ENCODE results near the gene IL17REL. TPM values are rescaled to one million over a fixed set of nuclear protein-coding genes. Genes with fewer than 3 reads are reported as not detected.
A peak's percentile ranks its signal among the peaks of the same experiment; 100 is the strongest.

The IL17REL gene
- total RNA-seq, 1 experiment from 2014 or later: 0.24 TPM

GRCh38 chr22:50030297-50031188 is 18.0 kb upstream of the IL17REL start:
- H3K36me3 Mint-ChIP-seq: no peaks in the 10 kb centered on the region
- no peaks in the 10 kb centered on the region for H3K4me1 Mint-ChIP-seq
- H3K27ac Mint-ChIP-seq: no peak overlapping the region
- no peaks in the 10 kb centered on the region for H3K9me3 Mint-ChIP-seq
- DNase-seq (ENCODE audit: low spot score) (peak; percentile 93), ATAC-seq (peak; percentile 93)
- H3K4me3 Mint-ChIP-seq: no peak overlapping the region
- H3K27me3 Mint-ChIP-seq (ENCODE audit: low read depth): peaks cover 20% of the 10 kb centered on the region
- CTCF ChIA-PET: interaction anchor here (0.5 to 3.2 kb wide), 74 partner anchors 11 to 657 kb away, joined by 3 to 75 read pairs (median 5); partner anchors contain the start of genes ALG12, CRELD2, IL17REL and MLC1
- POLR2A ChIA-PET: interaction anchor here (0.5 to 1.0 kb wide), 2 partner anchors 100 to 294 kb away, joined by 4 to 8 read pairs; no protein-coding TSS in a partner anchor
- peak; percentile 66; the same call in 1 of the 2 replicates for TF ChIP-seq ESRRA (CRISPR knock-in tag; IDR thresholded peaks at IDR 0.05; ENCODE audit: borderline replicate concordance)
- no peak for TF ChIP-seq ERG (CRISPR knock-in tag; IDR thresholded peaks at IDR 0.05)
- TF ChIP-seq ZNF396 (CRISPR knock-in tag; IDR thresholded peaks at IDR 0.05; ENCODE audit: borderline replicate concordance): no peak
- 0 out of 2 replicates have a peak, but pooled peaks have one; percentile 32 for TF ChIP-seq ETV6 (CRISPR knock-in tag; IDR thresholded peaks at IDR 0.05)
- TF ChIP-seq ATF3 (CRISPR knock-in tag; conservative IDR thresholded peaks at IDR 0.05): no peak
- TF ChIP-seq AFF4 (CRISPR knock-in tag; IDR thresholded peaks at IDR 0.05; ENCODE audit: borderline replicate concordance): 0 out of 2 replicates have a peak, but pooled peaks have one; percentile 49
- TF ChIP-seq TEAD1 (CRISPR knock-in tag; IDR thresholded peaks at IDR 0.05): peak; percentile 70; the same call in 1 of the 2 replicates
- TF ChIP-seq KAT7 (CRISPR knock-in tag; IDR thresholded peaks at IDR 0.05; ENCODE audit: borderline replicate concordance): 0 out of 2 replicates have a peak, but pooled peaks have one; percentile 49
- TF ChIP-seq CTCF (IDR thresholded peaks at IDR 0.05): peak; percentile 63; the same call in 1 of the 2 replicates
- no peak for TF ChIP-seq E2F5 (CRISPR knock-in tag; IDR thresholded peaks at IDR 0.05)
- TF ChIP-seq PRDM15 (CRISPR knock-in tag; IDR thresholded peaks at IDR 0.05): no peak
- TF ChIP-seq PREB (CRISPR knock-in tag; IDR thresholded peaks at IDR 0.05; ENCODE audit: borderline replicate concordance): no peak
- peak; percentile 87; the same call in 1 of the 2 replicates for TF ChIP-seq CBFB (CRISPR knock-in tag; IDR thresholded peaks at IDR 0.05; ENCODE audit: low read depth)
- no peak for TF ChIP-seq ATF1 (CRISPR knock-in tag; IDR thresholded peaks at IDR 0.05)
- 0 out of 2 replicates have a peak, but pooled peaks have one; percentile 58 for TF ChIP-seq ZBTB43 (CRISPR knock-in tag; IDR thresholded peaks at IDR 0.05)
- no peak for TF ChIP-seq ZNF423 (CRISPR knock-in tag; IDR thresholded peaks at IDR 0.05)
- TF ChIP-seq MAX (CRISPR knock-in tag; IDR thresholded peaks at IDR 0.05): peak; percentile 89
- no peak for TF ChIP-seq RELA (CRISPR knock-in tag; IDR thresholded peaks at IDR 0.05; ENCODE audit: borderline replicate concordance)
- no peak for TF ChIP-seq FOXK1 (CRISPR knock-in tag; IDR thresholded peaks at IDR 0.05)
- TF ChIP-seq RORB (CRISPR knock-in tag; IDR thresholded peaks at IDR 0.05): no peak

All from WTC11 (cell line).